Tibial nerve (tissue), 4 donors: ENCODE results near the gene PPIL3.
"Not testable (repeated sequence)": the region's sequence is repeated elsewhere in the genome, so short reads cannot be mapped to it uniquely, and the experiment has no call there.

ENCODE experiments used
- EP300 ChIP-seq, 2 donors: sonication (generic); formaldehyde crosslinking; IDR thresholded peaks; one replicate each; pipeline ENCODE4 v1.6.1; 2017; ENCODE audit warnings: antibody characterized with exemption in 2 of 2, mild to moderate bottlenecking in 1 of 2
- POLR2A ChIP-seq, 2 donors: fragments of 450-650 bp; IDR thresholded peaks; one replicate each; pipeline ENCODE4 v1.6.1; 2017; ENCODE audit warnings: antibody characterized with exemption in 2 of 2, mild to moderate bottlenecking in 2 of 2, moderate library complexity in 2 of 2
- TF ChIP-seq, protein P1 (sequence below), 5 experiments: fragments of 200-600 bp in 3 of 5; fragments of 450-650 bp in 2 of 5; sonication (generic) in 3 of 5; IDR thresholded peaks; one replicate each; pipeline ENCODE4 v1.5.1; 2016 to 2019; ENCODE audit warnings: antibody characterized with exemption in 5 of 5, mild to moderate bottlenecking in 3 of 5, moderate library complexity in 2 of 5

DNA sequence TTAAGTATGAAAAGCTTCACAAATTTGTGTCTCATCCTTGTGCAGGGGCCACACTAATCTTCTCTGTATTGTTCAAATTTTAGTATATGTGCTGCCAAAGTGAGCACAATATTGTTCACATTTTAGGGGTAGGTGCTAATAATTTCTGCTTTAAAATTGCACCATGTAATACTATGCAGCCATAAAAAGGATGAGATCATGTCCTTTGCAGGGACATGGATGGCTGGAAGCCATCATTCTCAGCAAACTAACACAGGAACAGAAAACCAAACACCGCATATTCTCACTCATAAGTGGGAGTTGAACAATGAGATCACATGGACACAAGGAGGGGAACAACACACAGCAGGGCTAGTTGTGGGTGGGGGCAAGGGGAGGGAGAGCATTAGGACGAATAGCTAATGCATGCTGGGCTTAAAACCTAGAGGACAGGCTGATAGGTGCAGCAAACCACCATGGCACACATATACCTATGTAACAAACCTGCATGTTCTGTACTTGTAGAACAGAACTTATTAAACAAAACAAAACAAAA lies 7.1 kb downstream of the PPIL3 start:
- not testable (repeated sequence) for TF ChIP-seq POLR2A, EP300 (IDR thresholded peaks at IDR 0.05)
- TF ChIP-seq, protein P1, sequence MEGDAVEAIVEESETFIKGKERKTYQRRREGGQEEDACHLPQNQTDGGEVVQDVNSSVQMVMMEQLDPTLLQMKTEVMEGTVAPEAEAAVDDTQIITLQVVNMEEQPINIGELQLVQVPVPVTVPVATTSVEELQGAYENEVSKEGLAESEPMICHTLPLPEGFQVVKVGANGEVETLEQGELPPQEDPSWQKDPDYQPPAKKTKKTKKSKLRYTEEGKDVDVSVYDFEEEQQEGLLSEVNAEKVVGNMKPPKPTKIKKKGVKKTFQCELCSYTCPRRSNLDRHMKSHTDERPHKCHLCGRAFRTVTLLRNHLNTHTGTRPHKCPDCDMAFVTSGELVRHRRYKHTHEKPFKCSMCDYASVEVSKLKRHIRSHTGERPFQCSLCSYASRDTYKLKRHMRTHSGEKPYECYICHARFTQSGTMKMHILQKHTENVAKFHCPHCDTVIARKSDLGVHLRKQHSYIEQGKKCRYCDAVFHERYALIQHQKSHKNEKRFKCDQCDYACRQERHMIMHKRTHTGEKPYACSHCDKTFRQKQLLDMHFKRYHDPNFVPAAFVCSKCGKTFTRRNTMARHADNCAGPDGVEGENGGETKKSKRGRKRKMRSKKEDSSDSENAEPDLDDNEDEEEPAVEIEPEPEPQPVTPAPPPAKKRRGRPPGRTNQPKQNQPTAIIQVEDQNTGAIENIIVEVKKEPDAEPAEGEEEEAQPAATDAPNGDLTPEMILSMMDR (IDR thresholded peaks at IDR 0.05) = not testable (repeated sequence)
